GM13976 (cell line): ENCODE data around the gene ANXA4.
A peak's percentile ranks its signal among the peaks of the same experiment; 100 is the strongest.

Source experiments
- DNase-seq: peaks from one replicate; pipeline ENCODE4 v3.0.0; 2012; ENCODE audit warnings: low spot score
- CTCF ChIP-seq: IDR thresholded peaks from 2 replicates; pipeline ENCODE4 v1.5.1; 2012; ENCODE audit warnings: borderline replicate concordance, mild to moderate bottlenecking; ENCODE audit not compliant: insufficient read depth; ENCODE audit errors: extremely low read depth, missing control alignments, control extremely low read depth
- in situ Hi-C: fragments of 300-500 bp; cut with MboI; formaldehyde crosslinking; loops from one replicate; pipeline ENCODE4 v1.12.0; 2022; ENCODE audit warnings: low sequenced_read_pairs, mixed read lengths, inconsistent platforms; ENCODE audit not compliant: unreplicated experiment

The ANXA4 gene

GRCh38 chr2:69711971-69712370, 30.0 kb upstream of the ANXA4 start:
- in situ Hi-C loops = loop anchor here (5.0 kb wide), 1 partner anchor 150 kb away; no protein-coding TSS in a partner anchor
- no peak for DNase-seq

GRCh38 chr2:69714024-69714423, 27.9 kb upstream of the ANXA4 start:
- no peak for TF ChIP-seq CTCF
- in situ Hi-C loops = loop anchor here (5.0 kb wide), 1 partner anchor 152 kb away; no protein-coding TSS in a partner anchor
- DNase-seq = no peak

More at GRCh38 chr2:69711971-69712370, 30.0 kb upstream of the ANXA4 start:
- no peak for TF ChIP-seq CTCF

GRCh38 chr2:69714539-69715220, 27.3 kb upstream of the ANXA4 start:
- peak; percentile 75 for TF ChIP-seq CTCF
- in situ Hi-C loops = loop anchor here (5.0 kb wide), 1 partner anchor 152 kb away; no protein-coding TSS in a partner anchor
- DNase-seq = peak; percentile 73

GRCh38 chr2:69715964-69716363, 26.0 kb upstream of the ANXA4 start:
- in situ Hi-C loops = no loop called here
- no peak for DNase-seq
- no peak for TF ChIP-seq CTCF

- in situ Hi-C loops = no loop called here
- DNase-seq = no peak
- TF ChIP-seq CTCF = no peak
These were observed 25.3 kb upstream of the ANXA4 start for GRCh38 chr2:69716555-69717120.

- in situ Hi-C loops = no loop called here
- TF ChIP-seq CTCF = no peak
- no peak for DNase-seq
These were observed 24.7 kb upstream of the ANXA4 start for GRCh38 chr2:69717186-69717585.
